ENCODE data around the gene VPS8.

VPS8 gene

GRCh38 chr3:184766555-184767261 lies 45.3 kb upstream of the VPS8 start (continued):
- peak; percentile 77; the same call in 1 of the 2 replicates for TF ChIP-seq ZSCAN4 (tag by site-specific recombination; IDR thresholded peaks at IDR 0.05)
- TF ChIP-seq TRIM28 (IDR thresholded peaks at IDR 0.05; ENCODE audit: borderline replicate concordance, low read length): peak; percentile 60

- CTCF ChIA-PET: no interaction called here
Measured at GRCh38 chr3:184767377-184767776, 44.6 kb upstream of the VPS8 start.

GRCh38 chr3:184769382-184770170 lies 42.4 kb upstream of the VPS8 start:
- no peaks in the 10 kb centered on the region for H3K9me3 ChIP-seq (ENCODE audit: control insufficient read depth, insufficient read depth, low read depth, low read length)
- TF ChIP-seq ZNF280C (tag by site-specific recombination; IDR thresholded peaks at IDR 0.05) (no peak), ZNF510 (tag by site-specific recombination; IDR thresholded peaks at IDR 0.05; ENCODE audit: insufficient replicate concordance) (no peak)
- H3K4me3 ChIP-seq (ENCODE audit: low read depth, low read length): no peak overlapping the region
- CTCF ChIA-PET: no interaction called here
- POLR2A ChIA-PET: interaction anchor here (1.0 kb wide), 1 partner anchor 208 kb away, joined by 3 read pairs; no protein-coding TSS in a partner anchor
- H3K27ac ChIP-seq (ENCODE audit: extremely low read depth, low read depth, low read length): no peak overlapping the region
- H3K4me1 ChIP-seq (ENCODE audit: control insufficient read depth, insufficient read depth, low read length): no peaks in the 10 kb centered on the region
- H3K36me3 ChIP-seq (ENCODE audit: control insufficient read depth in 2 of 2, insufficient read depth in 1 of 2, low read length in 2 of 2): no peaks in the 10 kb centered on the region

More at GRCh38 chr3:184767377-184767776, 44.6 kb upstream of the VPS8 start:
- H3K4me3 ChIP-seq (ENCODE audit: low read depth, low read length): no peak overlapping the region
- no peaks in the 10 kb centered on the region for H3K36me3 ChIP-seq (ENCODE audit: control insufficient read depth in 2 of 2, insufficient read depth in 1 of 2, low read length in 2 of 2)
- H3K27ac ChIP-seq (ENCODE audit: extremely low read depth, low read depth, low read length): no peak overlapping the region
- TF ChIP-seq KLF16 (tag by site-specific recombination; IDR thresholded peaks at IDR 0.05) (no peak), ZNF701 (tag by site-specific recombination; IDR thresholded peaks at IDR 0.05) (no peak), ZNF514 (tag by site-specific recombination; IDR thresholded peaks at IDR 0.05) (no peak), ZNF146 (tag by site-specific recombination; IDR thresholded peaks at IDR 0.05) (no peak), ZNF112 (tag by site-specific recombination; IDR thresholded peaks at IDR 0.05) (no peak), ZNF48 (tag by site-specific recombination; IDR thresholded peaks at IDR 0.05) (no peak), ZNF664 (tag by site-specific recombination; IDR thresholded peaks at IDR 0.05) (no peak)
- POLR2A ChIA-PET: no interaction called here
- H3K4me1 ChIP-seq (ENCODE audit: control insufficient read depth, insufficient read depth, low read length): no peaks in the 10 kb centered on the region
- H3K9me3 ChIP-seq (ENCODE audit: control insufficient read depth, insufficient read depth, low read depth, low read length): no peaks in the 10 kb centered on the region

GRCh38 chr3:184770541-184770940 lies 41.4 kb upstream of the VPS8 start:
- Histone ChIP-seq H3K9me3 (ENCODE audit: control insufficient read depth, insufficient read depth, low read depth, low read length) (no peaks in the 10 kb centered on the region), H3K36me3 (ENCODE audit: control insufficient read depth in 2 of 2, insufficient read depth in 1 of 2, low read length in 2 of 2) (no peaks in the 10 kb centered on the region), H3K4me3 (ENCODE audit: low read depth, low read length) (no peak overlapping the region), H3K27ac (ENCODE audit: extremely low read depth, low read depth, low read length) (no peak overlapping the region), H3K4me1 (ENCODE audit: control insufficient read depth, insufficient read depth, low read length) (no peaks in the 10 kb centered on the region)
- POLR2A ChIA-PET: no interaction called here
- TF ChIP-seq ZNF624 (tag by site-specific recombination; IDR thresholded peaks at IDR 0.05) (no peak), ZNF521 (tag by site-specific recombination; IDR thresholded peaks at IDR 0.05) (no peak), ZNF433 (tag by site-specific recombination; IDR thresholded peaks at IDR 0.05; ENCODE audit: low read depth) (no peak)
- CTCF ChIA-PET: interaction anchor here (1.4 kb wide), 1 partner anchor 209 kb away, joined by 9 read pairs; the partner anchor contains the start of gene EPHB3

Data from HEK293 (cell line).